ENCODE results near the gene ING1.
A peak's percentile ranks its signal among the peaks of the same experiment; 100 is the strongest.
"Not testable (repeated sequence)": the region's sequence is repeated elsewhere in the genome, so short reads cannot be mapped to it uniquely, and the experiment has no call there.

Gene ING1

DNA sequence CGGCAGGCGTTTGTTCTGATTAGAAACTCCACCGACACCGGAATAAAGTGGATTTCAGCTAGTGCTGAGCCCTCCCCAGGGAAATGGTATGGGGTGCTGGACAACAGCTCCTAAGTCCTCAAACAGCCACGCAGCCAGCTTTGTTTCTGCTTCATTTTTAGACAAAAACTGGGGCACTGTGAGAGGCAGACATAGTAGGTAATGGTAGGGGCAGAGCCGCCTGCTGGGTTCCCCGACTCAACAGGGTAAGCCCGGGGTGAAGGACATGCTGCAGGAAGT, 47.3 kb upstream of the ING1 start:
- Histone ChIP-seq H3K18ac (ENCODE audit: low read length) (no peak overlapping the region), H2AK5ac (ENCODE audit: low read length) (no peak overlapping the region), H3K4me3 (ENCODE audit: low read depth, low read length) (no peak overlapping the region), H3K27me3 (ENCODE audit: insufficient read depth, low read length) (no peaks in the 10 kb centered on the region), H2BK12ac (ENCODE audit: low read length) (no peak overlapping the region), H4K8ac (ENCODE audit: low read depth, low read length) (no peak overlapping the region), H3K27ac (ENCODE audit: low read depth, low read length) (no peak overlapping the region), H3K79me2 (ENCODE audit: control insufficient read depth, insufficient read depth, low read length, poor library complexity) (no peaks in the 10 kb centered on the region), H4K91ac (ENCODE audit: low read depth, low read length) (no peak overlapping the region), H3K36me3 (ENCODE audit: control insufficient read depth in 1 of 2, insufficient read depth in 2 of 2, low read length in 2 of 2) (peaks cover 43 to 55% of the 10 kb centered on the region in 2 experiments), H3K4me2 (ENCODE audit: low read length) (no peak overlapping the region), H2BK5ac (ENCODE audit: low read depth, low read length, poor library complexity) (no peak overlapping the region), H3K9me3 (ENCODE audit: insufficient read depth, low read depth, low read length) (peaks cover 7% of the 10 kb centered on the region), H3K4ac (ENCODE audit: low read depth, low read length) (no peak overlapping the region), H3K23ac (ENCODE audit: low read length) (no peak overlapping the region), H3K4me1 (ENCODE audit: control insufficient read depth in 1 of 2, insufficient read depth in 2 of 2, low read length in 2 of 2) (peaks cover 7 to 8% of the 10 kb centered on the region in 2 experiments), H2AFZ (ENCODE audit: insufficient read depth, low read length, poor library complexity) (no peak overlapping the region), H2BK120ac (ENCODE audit: insufficient read depth, low read length, poor library complexity) (no peak overlapping the region), H4K12ac (ENCODE audit: low read depth, low read length) (no peak overlapping the region), H3K9ac (ENCODE audit: low read length) (no peak overlapping the region), H3K14ac (ENCODE audit: low read length) (no peak overlapping the region), H3K79me1 (ENCODE audit: low read length) (peaks cover 2% of the 10 kb centered on the region)
- DNase-seq: no peak
- no CpG with 5 or more reads among the region's 8 CpGs for WGBS (ENCODE audit: extremely low coverage, insufficient coverage, insufficient read length)

DNA sequence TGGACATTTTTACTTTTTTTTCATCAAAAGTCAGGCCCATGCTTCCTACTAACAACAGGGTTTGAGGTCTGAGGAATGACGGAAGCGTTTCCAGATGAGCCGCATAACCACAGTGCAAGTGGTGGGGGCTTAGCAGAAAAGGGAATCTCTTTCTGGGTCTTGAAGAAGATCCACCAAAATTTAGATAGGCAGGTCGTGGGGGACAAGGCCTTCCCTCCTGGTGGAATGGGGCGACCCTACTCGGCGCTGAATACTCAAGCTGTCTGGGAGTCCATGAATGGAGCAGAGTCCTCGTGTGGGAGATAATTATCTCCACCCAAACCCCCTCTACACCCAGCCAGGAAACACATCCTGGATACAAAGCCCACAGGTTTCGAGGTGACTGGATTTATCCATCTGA, 44.5 kb upstream of the ING1 start:
- Histone ChIP-seq H3K4me3 (ENCODE audit: low read depth, low read length) (no peak overlapping the region), H3K4ac (ENCODE audit: low read depth, low read length) (no peak overlapping the region), H3K79me2 (ENCODE audit: control insufficient read depth, insufficient read depth, low read length, poor library complexity) (no peaks in the 10 kb centered on the region), H3K14ac (ENCODE audit: low read length) (no peak overlapping the region), H3K4me2 (ENCODE audit: low read length) (no peak overlapping the region), H3K36me3 (ENCODE audit: control insufficient read depth in 1 of 2, insufficient read depth in 2 of 2, low read length in 2 of 2) (peaks cover 28 to 36% of the 10 kb centered on the region in 2 experiments), H3K27me3 (ENCODE audit: insufficient read depth, low read length) (no peaks in the 10 kb centered on the region), H3K23ac (ENCODE audit: low read length) (no peak overlapping the region), H4K91ac (ENCODE audit: low read depth, low read length) (no peak overlapping the region), H3K9me3 (ENCODE audit: insufficient read depth, low read depth, low read length) (peaks cover 7% of the 10 kb centered on the region), H3K79me1 (ENCODE audit: low read length) (peaks cover 2% of the 10 kb centered on the region), H2BK120ac (ENCODE audit: insufficient read depth, low read length, poor library complexity) (no peak overlapping the region), H3K9ac (ENCODE audit: low read length) (no peak overlapping the region), H4K8ac (ENCODE audit: low read depth, low read length) (no peak overlapping the region), H4K12ac (ENCODE audit: low read depth, low read length) (no peak overlapping the region), H3K4me1 (ENCODE audit: control insufficient read depth in 1 of 2, insufficient read depth in 2 of 2, low read length in 2 of 2) (peaks cover 2 to 4% of the 10 kb centered on the region in 2 experiments), H2BK12ac (ENCODE audit: low read length) (no peak overlapping the region), H3K18ac (ENCODE audit: low read length) (no peak overlapping the region), H3K27ac (ENCODE audit: low read depth, low read length) (no peak overlapping the region), H2AK5ac (ENCODE audit: low read length) (no peak overlapping the region), H2AFZ (ENCODE audit: insufficient read depth, low read length, poor library complexity) (no peak overlapping the region), H2BK5ac (ENCODE audit: low read depth, low read length, poor library complexity) (no peak overlapping the region)
- WGBS (ENCODE audit: extremely low coverage, insufficient coverage, insufficient read length): no CpG with 5 or more reads among the region's 9 CpGs
- no peak for DNase-seq

DNA sequence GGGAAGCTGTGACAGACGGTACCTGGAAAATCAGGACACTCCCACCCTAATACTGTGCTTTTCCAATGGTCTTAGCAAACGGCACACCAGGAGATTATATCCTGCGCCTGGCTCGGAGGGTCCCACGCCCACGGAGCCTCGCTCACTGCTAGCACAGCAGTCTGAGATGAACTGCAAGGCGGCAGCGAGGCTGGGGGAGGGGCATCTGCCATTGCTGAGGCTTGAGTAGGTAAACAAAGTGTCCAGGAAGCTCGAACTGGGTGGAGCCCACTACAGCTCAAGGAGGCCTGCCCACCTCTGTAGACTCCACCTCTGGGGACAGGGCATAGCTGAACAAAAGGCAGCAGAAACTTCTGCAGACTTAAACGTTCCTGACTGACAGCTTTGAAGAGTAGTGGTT, 43.7 kb upstream of the ING1 start:
- H3K79me1 ChIP-seq (ENCODE audit: low read length); H3K27ac ChIP-seq (ENCODE audit: low read depth, low read length); H3K4me1 ChIP-seq (ENCODE audit: control insufficient read depth in 1 of 2, insufficient read depth in 2 of 2, low read length in 2 of 2); H3K9ac ChIP-seq (ENCODE audit: low read length); H3K14ac ChIP-seq (ENCODE audit: low read length); H4K91ac ChIP-seq (ENCODE audit: low read depth, low read length); H3K27me3 ChIP-seq (ENCODE audit: insufficient read depth, low read length); H2AFZ ChIP-seq (ENCODE audit: insufficient read depth, low read length, poor library complexity); H2BK5ac ChIP-seq (ENCODE audit: low read depth, low read length, poor library complexity); H3K9me3 ChIP-seq (ENCODE audit: insufficient read depth, low read depth, low read length); H3K4ac ChIP-seq (ENCODE audit: low read depth, low read length); H4K12ac ChIP-seq (ENCODE audit: low read depth, low read length); H2BK120ac ChIP-seq (ENCODE audit: insufficient read depth, low read length, poor library complexity); H2AK5ac ChIP-seq (ENCODE audit: low read length); H3K23ac ChIP-seq (ENCODE audit: low read length); H3K4me3 ChIP-seq (ENCODE audit: low read depth, low read length); H3K4me2 ChIP-seq (ENCODE audit: low read length); DNase-seq; H3K79me2 ChIP-seq (ENCODE audit: control insufficient read depth, insufficient read depth, low read length, poor library complexity); H2BK12ac ChIP-seq (ENCODE audit: low read length); H3K18ac ChIP-seq (ENCODE audit: low read length); H4K8ac ChIP-seq (ENCODE audit: low read depth, low read length): not testable (repeated sequence)
- WGBS (ENCODE audit: extremely low coverage, insufficient coverage, insufficient read length): no CpG with 5 or more reads among the region's 11 CpGs
- H3K36me3 ChIP-seq (ENCODE audit: control insufficient read depth in 1 of 2, insufficient read depth in 2 of 2, low read length in 2 of 2): peaks cover 25 to 30% of the 10 kb centered on the region in 2 experiments

DNA sequence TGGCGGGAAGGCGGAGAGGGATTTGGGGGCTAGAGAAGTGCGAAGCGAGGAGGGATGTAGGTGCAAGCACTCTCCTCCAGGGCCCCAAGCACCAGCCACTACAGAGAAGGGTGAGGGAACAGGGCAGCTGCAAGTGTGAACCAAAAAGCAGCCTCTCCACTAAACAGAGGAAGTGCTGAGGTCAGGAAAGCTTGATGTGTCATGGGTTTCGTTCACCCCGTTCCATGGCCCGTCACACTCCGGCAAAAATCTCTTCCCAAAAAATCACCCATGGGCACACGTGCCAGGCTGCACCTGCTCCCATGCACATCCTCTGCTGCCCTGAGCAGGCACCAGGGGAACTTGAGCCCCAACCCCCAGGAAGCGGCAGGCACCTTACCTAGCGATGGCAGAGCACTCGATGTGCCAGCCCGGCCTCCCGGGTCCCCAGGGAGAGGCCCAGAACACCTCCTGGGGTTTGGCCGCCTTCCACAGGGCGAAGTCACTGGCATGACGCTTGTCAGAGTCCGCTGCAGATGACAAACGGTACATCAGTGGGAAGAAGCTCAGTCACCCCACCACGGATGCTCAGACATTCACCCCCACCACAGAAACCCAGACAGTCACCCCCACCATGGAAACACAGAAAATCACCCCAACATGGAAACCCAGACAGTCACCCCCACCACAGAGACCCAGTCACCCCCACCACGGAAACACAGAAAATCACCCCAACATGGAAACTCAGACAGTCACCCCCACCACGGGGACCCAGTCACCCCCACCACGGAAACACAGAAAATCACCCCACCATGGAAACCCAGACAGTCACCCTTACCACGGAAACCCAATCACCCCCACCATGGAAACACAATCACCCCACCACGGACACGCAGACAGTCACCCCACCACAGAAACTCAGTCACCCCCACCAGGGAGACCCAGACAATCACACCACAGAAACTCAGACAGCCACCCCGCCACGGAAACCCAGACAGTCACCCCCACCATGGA, 36.6 kb upstream of the ING1 start:
- Histone ChIP-seq H3K14ac (ENCODE audit: low read length) (no peak overlapping the region), H3K27ac (ENCODE audit: low read depth, low read length) (no peak overlapping the region), H3K4ac (ENCODE audit: low read depth, low read length) (no peak overlapping the region), H3K36me3 (ENCODE audit: control insufficient read depth in 1 of 2, insufficient read depth in 2 of 2, low read length in 2 of 2) (peaks cover 27 to 37% of the 10 kb centered on the region in 2 experiments), H2AFZ (ENCODE audit: insufficient read depth, low read length, poor library complexity) (no peak overlapping the region), H2BK5ac (ENCODE audit: low read depth, low read length, poor library complexity) (no peak overlapping the region), H2AK5ac (ENCODE audit: low read length) (no peak overlapping the region), H3K79me2 (ENCODE audit: control insufficient read depth, insufficient read depth, low read length, poor library complexity) (no peaks in the 10 kb centered on the region), H2BK12ac (ENCODE audit: low read length) (no peak overlapping the region), H3K27me3 (ENCODE audit: insufficient read depth, low read length) (no peaks in the 10 kb centered on the region), H4K91ac (ENCODE audit: low read depth, low read length) (no peak overlapping the region), H3K4me1 (ENCODE audit: control insufficient read depth in 1 of 2, insufficient read depth in 2 of 2, low read length in 2 of 2) (no peaks in the 10 kb centered on the region), H3K9me3 (ENCODE audit: insufficient read depth, low read depth, low read length) (no peaks in the 10 kb centered on the region), H3K4me3 (ENCODE audit: low read depth, low read length) (peak overlapping the region; percentile 48), H3K23ac (ENCODE audit: low read length) (no peak overlapping the region), H2BK120ac (ENCODE audit: insufficient read depth, low read length, poor library complexity) (no peak overlapping the region), H4K8ac (ENCODE audit: low read depth, low read length) (no peak overlapping the region), H3K9ac (ENCODE audit: low read length) (no peak overlapping the region), H3K79me1 (ENCODE audit: low read length) (no peaks in the 10 kb centered on the region), H3K18ac (ENCODE audit: low read length) (no peak overlapping the region), H3K4me2 (ENCODE audit: low read length) (no peak overlapping the region), H4K12ac (ENCODE audit: low read depth, low read length) (no peak overlapping the region)
- no CpG with 5 or more reads among the region's 28 CpGs for WGBS (ENCODE audit: extremely low coverage, insufficient coverage, insufficient read length)
- DNase-seq: no peak

All from trophoblast cell (in vitro differentiated cells and primary cell).